GM12878 (cell line): ENCODE measurements around the gene FAM229B. TPM values are rescaled to one million over a fixed set of nuclear protein-coding genes. Genes with fewer than 3 reads are reported as not detected.

ENCODE experiments used
- ATAC-seq: fragments of 200-7000 bp; cut with Tn5 transposase; 3 replicates; pipeline ENCODE4 v1.9.1; 2020; ENCODE audit warnings: mild to moderate bottlenecking, moderate library complexity
- BruUV-seq: library from RNA; stranded (reverse); fragments of 400-500 nt; replicated peaks from 2 replicates; lab custom pipeline; 2021; lab: Mats Ljungman, UMichigan
- CTCF ChIA-PET: fragments of 300-600 bp; sonication (Branson Sonifier 250); formaldehyde crosslinking; extraction: SDS; loops from one replicate; lab custom pipeline; 2021; ENCODE audit warnings: inconsistent platforms; lab: Yijun Ruan, JAX
- POLR2A ChIA-PET: fragments of 350-600 bp; formaldehyde crosslinking; extraction: SDS; loops from one replicate; lab custom pipeline; 2021; ENCODE audit warnings: inconsistent platforms; lab: Charles Lee
- RAD21 ChIA-PET: fragments of 300-600 bp; sonication (Branson Sonifier 250); formaldehyde crosslinking; loops from one replicate; lab custom pipeline; 2023; ENCODE audit warnings: antibody characterized with exemption; ENCODE audit not compliant: unreplicated experiment; lab: Charles Lee
- SMC1A ChIA-PET: fragments of 300-600 bp; sonication (Branson Sonifier 250); formaldehyde crosslinking; loops from one replicate; lab custom pipeline; 2023; ENCODE audit not compliant: unreplicated experiment, uncharacterized antibody; lab: Charles Lee
- DNase-seq: peaks from one replicate; pipeline ENCODE4 v3.0.0-alpha.2; 2011; ENCODE audit warnings: low read depth, low spot score
- FAIRE-seq: peaks from 3 replicates; lab custom pipeline; 2011; peaks lifted over from hg19 to GRCh38; lab: Jason Lieb, UNC
- H2AFZ ChIP-seq: 2 replicates; pipeline ENCODE4 v1.6.0; 2011; ENCODE audit warnings: low read depth, low read length, control low read depth; ENCODE audit not compliant: control insufficient read depth
- H3K27ac ChIP-seq: 2 replicates; pipeline ENCODE4 v1.5.1; 2011; ENCODE audit warnings: control low read depth; ENCODE audit not compliant: control insufficient read depth, insufficient read depth
- H3K27me3 ChIP-seq, 2 experiments: replicated peaks in 1 of 2; 2 replicates each; pipeline versions ENCODE4 v1.6.0 to v1.6.1; 2011; ENCODE audit warnings: low read length in 1 of 2; ENCODE audit not compliant: control insufficient read depth in 2 of 2, insufficient read depth in 2 of 2
- H3K36me3 ChIP-seq, 2 experiments: 2 replicates each; pipeline ENCODE4 v1.5.1; 2011; ENCODE audit warnings: low read length in 1 of 2; ENCODE audit not compliant: control insufficient read depth in 2 of 2, insufficient read depth in 2 of 2
- H3K4me1 ChIP-seq: 2 replicates; pipeline ENCODE4 v1.6.1; 2011; ENCODE audit warnings: mild to moderate bottlenecking, low read length, moderate library complexity, mixed read lengths; ENCODE audit not compliant: control insufficient read depth, insufficient read depth
- H3K4me2 ChIP-seq: 2 replicates; pipeline ENCODE4 v1.6.0; 2011; ENCODE audit warnings: control low read depth; ENCODE audit not compliant: control insufficient read depth, insufficient read depth
- H3K4me3 ChIP-seq: fragments of 200-600 bp; sonication (generic); 2 replicates; pipeline ENCODE4 v1.5.1; 2016
- H3K79me2 ChIP-seq: 2 replicates; pipeline ENCODE4 v1.6.0; 2011; ENCODE audit warnings: low read length; ENCODE audit not compliant: control insufficient read depth, insufficient read depth
- H3K9ac ChIP-seq: 2 replicates; pipeline ENCODE4 v1.8.0; 2011; ENCODE audit warnings: low read length, control low read depth, mixed read lengths; ENCODE audit not compliant: control insufficient read depth, insufficient read depth
- H3K9me3 ChIP-seq: replicated peaks from 3 replicates; pipeline ENCODE4 v1.5.1; 2011; ENCODE audit warnings: mild to moderate bottlenecking, low read length; ENCODE audit not compliant: control insufficient read depth, insufficient read depth
- H4K20me1 ChIP-seq: 2 replicates; pipeline ENCODE4 v1.6.0; 2011; ENCODE audit not compliant: control insufficient read depth, insufficient read depth
- CBFB ChIP-seq: IDR thresholded peaks from 2 replicates; pipeline ENCODE4 v1.6.1; 2016; ENCODE audit warnings: antibody characterized with exemption, low read depth
- CREB1 ChIP-seq: IDR thresholded peaks from 2 replicates; pipeline ENCODE4 v1.6.1; 2012; ENCODE audit warnings: low read depth, mild to moderate bottlenecking, inconsistent platforms
- EGR1 ChIP-seq, 2 experiments: IDR thresholded peaks; 1 replicate in 1 of 2; 2 replicates in 1 of 2; pipeline ENCODE4 v1.6.1; 2011 to 2012; ENCODE audit warnings: low read depth in 2 of 2, low read length in 2 of 2, borderline replicate concordance in 1 of 2, mild to moderate bottlenecking in 1 of 2, moderate library complexity in 1 of 2
- FOXM1 ChIP-seq: IDR thresholded peaks from 2 replicates; pipeline ENCODE4 v1.6.1; 2012; ENCODE audit warnings: low read depth, mild to moderate bottlenecking, inconsistent platforms, low read length, moderate library complexity
- MYB ChIP-seq: fragments of 150-350 bp; IDR thresholded peaks from 2 replicates; pipeline ENCODE4 v1.6.1; 2014; ENCODE audit warnings: mild to moderate bottlenecking, low read depth, low read length, borderline replicate concordance
- RAD51 ChIP-seq: fragments of 450-650 bp; IDR thresholded peaks from 2 replicates; pipeline ENCODE4 v1.6.1; 2016; ENCODE audit warnings: moderate library complexity, mild to moderate bottlenecking, inconsistent platforms
- SUPT20H ChIP-seq: IDR thresholded peaks from 2 replicates; pipeline ENCODE4 v1.6.1; 2011; ENCODE audit warnings: low read depth, mild to moderate bottlenecking, low read length, moderate library complexity, borderline replicate concordance; ENCODE audit not compliant: control insufficient read depth
- WRNIP1 ChIP-seq: IDR thresholded peaks from 2 replicates; pipeline ENCODE4 v1.6.1; 2011; ENCODE audit warnings: low read depth, low read length, improper control_type of control experiment, borderline replicate concordance
- YBX1 ChIP-seq: fragments of 450-650 bp; IDR thresholded peaks from 2 replicates; pipeline ENCODE4 v1.6.1; 2016; ENCODE audit warnings: antibody characterized with exemption
- WGBS: methylation state at CpG from one replicate; pipeline ENCODE4 v1.1.6; 2016; ENCODE audit warnings: low lambda C conversion rate; ENCODE audit not compliant: insufficient replicate concordance, insufficient coverage; ENCODE audit errors: missing lambda C conversion rate; 5-methylcytosine and 5-hydroxymethylcytosine counted together
- in situ Hi-C: fragments of 300-500 bp; cut with MboI; formaldehyde crosslinking; loops from 9 replicates; pipeline ENCODE4 v1.14.3; 2018; ENCODE audit warnings: mixed read lengths
- intact Hi-C: fragments of 100-400 bp; cut with micrococcal nuclease; formaldehyde crosslinking; loops from one replicate; pipeline ENCODE4 v1.14.2; 2022; ENCODE audit not compliant: unreplicated experiment
- polyA plus RNA-seq, 11 experiments: library from polyadenylated mRNA; depleted of rRNA in 4 of 11; unstranded in 6 of 11; stranded (reverse) in 5 of 11; fragments of >200 nt; fragmentation: Nextera tagmentation in 4 of 11; fragmentation: Illumina TruSeq in 1 of 11; extraction: Ambion mirVana in 4 of 11; extraction: Trizol in 1 of 11; gene quantifications; 1 replicate in 1 of 11; 2 replicates in 10 of 11; pipeline versions ENCODE4 v1.2.1 to v1.2.3, GENCODE V29; 2011 to 2016; ENCODE audit warnings: inconsistent platforms in 2 of 11, missing spikeins in 2 of 11, low read depth in 1 of 11
- total RNA-seq, 4 experiments: library from RNA; depleted of rRNA in 3 of 4; stranded (reverse); fragments of >200 nt in 3 of 4; fragmentation: Illumina TruSeq in 1 of 4; extraction: Trizol in 1 of 4; gene quantifications; 2 replicates each; pipeline versions ENCODE4 v1.2.1 to v1.2.3, GENCODE V29; 2013 to 2021
- TF ChIP-seq, protein P1 (sequence below): fragments of 450-650 bp; formaldehyde crosslinking; IDR thresholded peaks from 2 replicates; pipeline ENCODE4 v1.5.0; 2022; ENCODE audit warnings: mild to moderate bottlenecking, missing genetic modification characterization
- TF ChIP-seq, protein P2 (sequence below): IDR thresholded peaks from 2 replicates; pipeline ENCODE4 v1.6.1; 2012; ENCODE audit warnings: mild to moderate bottlenecking, low read depth, low read length
- TF ChIP-seq, protein P3 (sequence below): fragments of 450-650 bp; IDR thresholded peaks from 2 replicates; pipeline ENCODE4 v1.6.1; 2017; ENCODE audit warnings: antibody characterized with exemption, mild to moderate bottlenecking, moderate library complexity
- TF ChIP-seq, protein P4 (sequence below): IDR thresholded peaks from 2 replicates; pipeline ENCODE4 v1.6.1; 2012; ENCODE audit warnings: low read depth, low read length, improper control_type of control experiment

The FAM229B gene
- total and polyA plus RNA-seq, 10 of the 15 experiments (the other 5 are each of a cell fraction or from before 2014, with no cell fraction given) = 0.82 to 5.7 (median 3.1) TPM

DNA sequence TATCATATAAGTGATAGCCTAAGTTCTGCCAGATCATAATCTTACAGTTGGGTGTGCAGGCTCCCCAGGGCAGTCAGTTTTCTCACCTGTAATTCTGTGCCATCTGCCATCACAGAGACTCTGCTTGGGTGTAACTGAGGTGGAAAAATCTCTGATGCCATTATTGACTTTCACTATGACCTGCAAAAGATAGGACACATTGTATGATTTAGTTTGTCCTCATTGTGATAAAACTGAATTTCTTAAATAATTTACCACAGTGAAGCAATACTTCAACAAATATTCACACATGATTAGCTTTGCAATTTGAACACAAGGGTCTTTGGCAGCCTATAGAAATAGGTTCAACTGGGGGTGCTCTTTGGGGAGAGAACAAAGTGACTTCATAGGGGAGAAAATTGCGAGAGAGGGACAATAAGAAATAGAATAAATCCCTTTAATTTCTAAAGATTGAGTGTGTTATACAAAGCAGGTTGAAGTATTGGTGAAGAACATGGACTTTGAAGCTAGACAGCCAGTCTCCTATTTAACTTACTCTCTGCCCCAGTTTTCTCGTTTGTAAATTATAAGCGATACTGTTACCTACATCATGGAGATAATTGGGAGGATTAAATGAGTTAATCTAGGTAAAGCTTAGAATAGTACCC, 27.3 kb downstream of the FAM229B start:
- no peak for ATAC-seq
- no peaks in the 10 kb centered on the region; a peak in 2 of 4 replicates for H3K27me3 ChIP-seq
- BruUV-seq = no TSS peak
- no peak overlapping the region for H2AFZ ChIP-seq
- RAD21 ChIA-PET = no interaction called here
- no peaks in the 10 kb centered on the region for H3K36me3 ChIP-seq
- intact Hi-C loops (no loop called here), in situ Hi-C loops (no loop called here)
- DNase-seq = no peak
- H3K4me2 ChIP-seq = no peak overlapping the region
- H3K9ac ChIP-seq = no peak overlapping the region
- SMC1A ChIA-PET = no interaction called here
- no peaks in the 10 kb centered on the region for H3K79me2 ChIP-seq
- no peak overlapping the region for H3K4me3 ChIP-seq
- H4K20me1 ChIP-seq = no peaks in the 10 kb centered on the region
- 59% methylated on average over 3 of the region's 3 CpGs for WGBS
- POLR2A ChIA-PET = no interaction called here
- no peaks in the 10 kb centered on the region for H3K4me1 ChIP-seq
- CTCF ChIA-PET = no interaction called here
- FAIRE-seq = no peak
- no peaks in the 10 kb centered on the region for H3K9me3 ChIP-seq
- no peak for TF ChIP-seq YBX1
- no peak for TF ChIP-seq RAD51
- TF ChIP-seq WRNIP1 = no peak
- TF ChIP-seq MYB = no peak
- TF ChIP-seq, protein P1, sequence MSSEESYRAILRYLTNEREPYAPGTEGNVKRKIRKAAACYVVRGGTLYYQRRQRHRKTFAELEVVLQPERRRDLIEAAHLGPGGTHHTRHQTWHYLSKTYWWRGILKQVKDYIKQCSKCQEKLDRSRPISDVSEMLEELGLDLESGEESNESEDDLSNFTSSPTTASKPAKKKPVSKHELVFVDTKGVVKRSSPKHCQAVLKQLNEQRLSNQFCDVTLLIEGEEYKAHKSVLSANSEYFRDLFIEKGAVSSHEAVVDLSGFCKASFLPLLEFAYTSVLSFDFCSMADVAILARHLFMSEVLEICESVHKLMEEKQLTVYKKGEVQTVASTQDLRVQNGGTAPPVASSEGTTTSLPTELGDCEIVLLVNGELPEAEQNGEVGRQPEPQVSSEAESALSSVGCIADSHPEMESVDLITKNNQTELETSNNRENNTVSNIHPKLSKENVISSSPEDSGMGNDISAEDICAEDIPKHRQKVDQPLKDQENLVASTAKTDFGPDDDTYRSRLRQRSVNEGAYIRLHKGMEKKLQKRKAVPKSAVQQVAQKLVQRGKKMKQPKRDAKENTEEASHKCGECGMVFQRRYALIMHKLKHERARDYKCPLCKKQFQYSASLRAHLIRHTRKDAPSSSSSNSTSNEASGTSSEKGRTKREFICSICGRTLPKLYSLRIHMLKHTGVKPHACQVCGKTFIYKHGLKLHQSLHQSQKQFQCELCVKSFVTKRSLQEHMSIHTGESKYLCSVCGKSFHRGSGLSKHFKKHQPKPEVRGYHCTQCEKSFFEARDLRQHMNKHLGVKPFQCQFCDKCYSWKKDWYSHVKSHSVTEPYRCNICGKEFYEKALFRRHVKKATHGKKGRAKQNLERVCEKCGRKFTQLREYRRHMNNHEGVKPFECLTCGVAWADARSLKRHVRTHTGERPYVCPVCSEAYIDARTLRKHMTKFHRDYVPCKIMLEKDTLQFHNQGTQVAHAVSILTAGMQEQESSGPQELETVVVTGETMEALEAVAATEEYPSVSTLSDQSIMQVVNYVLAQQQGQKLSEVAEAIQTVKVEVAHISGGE (CRISPR knock-in tag) = no peak
- TF ChIP-seq, protein P2, sequence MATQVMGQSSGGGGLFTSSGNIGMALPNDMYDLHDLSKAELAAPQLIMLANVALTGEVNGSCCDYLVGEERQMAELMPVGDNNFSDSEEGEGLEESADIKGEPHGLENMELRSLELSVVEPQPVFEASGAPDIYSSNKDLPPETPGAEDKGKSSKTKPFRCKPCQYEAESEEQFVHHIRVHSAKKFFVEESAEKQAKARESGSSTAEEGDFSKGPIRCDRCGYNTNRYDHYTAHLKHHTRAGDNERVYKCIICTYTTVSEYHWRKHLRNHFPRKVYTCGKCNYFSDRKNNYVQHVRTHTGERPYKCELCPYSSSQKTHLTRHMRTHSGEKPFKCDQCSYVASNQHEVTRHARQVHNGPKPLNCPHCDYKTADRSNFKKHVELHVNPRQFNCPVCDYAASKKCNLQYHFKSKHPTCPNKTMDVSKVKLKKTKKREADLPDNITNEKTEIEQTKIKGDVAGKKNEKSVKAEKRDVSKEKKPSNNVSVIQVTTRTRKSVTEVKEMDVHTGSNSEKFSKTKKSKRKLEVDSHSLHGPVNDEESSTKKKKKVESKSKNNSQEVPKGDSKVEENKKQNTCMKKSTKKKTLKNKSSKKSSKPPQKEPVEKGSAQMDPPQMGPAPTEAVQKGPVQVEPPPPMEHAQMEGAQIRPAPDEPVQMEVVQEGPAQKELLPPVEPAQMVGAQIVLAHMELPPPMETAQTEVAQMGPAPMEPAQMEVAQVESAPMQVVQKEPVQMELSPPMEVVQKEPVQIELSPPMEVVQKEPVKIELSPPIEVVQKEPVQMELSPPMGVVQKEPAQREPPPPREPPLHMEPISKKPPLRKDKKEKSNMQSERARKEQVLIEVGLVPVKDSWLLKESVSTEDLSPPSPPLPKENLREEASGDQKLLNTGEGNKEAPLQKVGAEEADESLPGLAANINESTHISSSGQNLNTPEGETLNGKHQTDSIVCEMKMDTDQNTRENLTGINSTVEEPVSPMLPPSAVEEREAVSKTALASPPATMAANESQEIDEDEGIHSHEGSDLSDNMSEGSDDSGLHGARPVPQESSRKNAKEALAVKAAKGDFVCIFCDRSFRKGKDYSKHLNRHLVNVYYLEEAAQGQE = no peak
- no peak for TF ChIP-seq EGR1 (IDR thresholded peaks at IDR 0.05; ENCODE audit: borderline replicate concordance in 1 of 2, low read depth in 2 of 2, low read length in 2 of 2)
- TF ChIP-seq FOXM1 = no peak
- no peak for TF ChIP-seq CBFB
- TF ChIP-seq, protein P3, sequence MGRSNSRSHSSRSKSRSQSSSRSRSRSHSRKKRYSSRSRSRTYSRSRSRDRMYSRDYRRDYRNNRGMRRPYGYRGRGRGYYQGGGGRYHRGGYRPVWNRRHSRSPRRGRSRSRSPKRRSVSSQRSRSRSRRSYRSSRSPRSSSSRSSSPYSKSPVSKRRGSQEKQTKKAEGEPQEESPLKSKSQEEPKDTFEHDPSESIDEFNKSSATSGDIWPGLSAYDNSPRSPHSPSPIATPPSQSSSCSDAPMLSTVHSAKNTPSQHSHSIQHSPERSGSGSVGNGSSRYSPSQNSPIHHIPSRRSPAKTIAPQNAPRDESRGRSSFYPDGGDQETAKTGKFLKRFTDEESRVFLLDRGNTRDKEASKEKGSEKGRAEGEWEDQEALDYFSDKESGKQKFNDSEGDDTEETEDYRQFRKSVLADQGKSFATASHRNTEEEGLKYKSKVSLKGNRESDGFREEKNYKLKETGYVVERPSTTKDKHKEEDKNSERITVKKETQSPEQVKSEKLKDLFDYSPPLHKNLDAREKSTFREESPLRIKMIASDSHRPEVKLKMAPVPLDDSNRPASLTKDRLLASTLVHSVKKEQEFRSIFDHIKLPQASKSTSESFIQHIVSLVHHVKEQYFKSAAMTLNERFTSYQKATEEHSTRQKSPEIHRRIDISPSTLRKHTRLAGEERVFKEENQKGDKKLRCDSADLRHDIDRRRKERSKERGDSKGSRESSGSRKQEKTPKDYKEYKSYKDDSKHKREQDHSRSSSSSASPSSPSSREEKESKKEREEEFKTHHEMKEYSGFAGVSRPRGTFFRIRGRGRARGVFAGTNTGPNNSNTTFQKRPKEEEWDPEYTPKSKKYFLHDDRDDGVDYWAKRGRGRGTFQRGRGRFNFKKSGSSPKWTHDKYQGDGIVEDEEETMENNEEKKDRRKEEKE = no peak
- TF ChIP-seq, protein P4, sequence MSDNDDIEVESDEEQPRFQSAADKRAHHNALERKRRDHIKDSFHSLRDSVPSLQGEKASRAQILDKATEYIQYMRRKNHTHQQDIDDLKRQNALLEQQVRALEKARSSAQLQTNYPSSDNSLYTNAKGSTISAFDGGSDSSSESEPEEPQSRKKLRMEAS = no peak
- TF ChIP-seq SUPT20H = no peak
- TF ChIP-seq CREB1 = no peak
- no peak overlapping the region for H3K27ac ChIP-seq
